Suprapubic skin (tissue), 3 donors: Measurements from ENCODE around the gene ZNF302.

Experiments used
- POLR2A ChIP-seq, 2 donors: fragments of 450-650 bp; IDR thresholded peaks; one replicate each; pipeline ENCODE4 v1.6.1; 2017; ENCODE audit warnings: antibody characterized with exemption in 2 of 2, mild to moderate bottlenecking in 2 of 2, moderate library complexity in 2 of 2
- TF ChIP-seq, protein P1 (sequence below), 2 donors: fragments of 200-600 bp in 1 of 2; fragments of 450-650 bp in 1 of 2; sonication (generic) in 1 of 2; IDR thresholded peaks; one replicate each; pipeline ENCODE4 v1.5.1; 2016 to 2019; ENCODE audit warnings: antibody characterized with exemption in 2 of 2, mild to moderate bottlenecking in 1 of 2, moderate library complexity in 1 of 2

DNA sequence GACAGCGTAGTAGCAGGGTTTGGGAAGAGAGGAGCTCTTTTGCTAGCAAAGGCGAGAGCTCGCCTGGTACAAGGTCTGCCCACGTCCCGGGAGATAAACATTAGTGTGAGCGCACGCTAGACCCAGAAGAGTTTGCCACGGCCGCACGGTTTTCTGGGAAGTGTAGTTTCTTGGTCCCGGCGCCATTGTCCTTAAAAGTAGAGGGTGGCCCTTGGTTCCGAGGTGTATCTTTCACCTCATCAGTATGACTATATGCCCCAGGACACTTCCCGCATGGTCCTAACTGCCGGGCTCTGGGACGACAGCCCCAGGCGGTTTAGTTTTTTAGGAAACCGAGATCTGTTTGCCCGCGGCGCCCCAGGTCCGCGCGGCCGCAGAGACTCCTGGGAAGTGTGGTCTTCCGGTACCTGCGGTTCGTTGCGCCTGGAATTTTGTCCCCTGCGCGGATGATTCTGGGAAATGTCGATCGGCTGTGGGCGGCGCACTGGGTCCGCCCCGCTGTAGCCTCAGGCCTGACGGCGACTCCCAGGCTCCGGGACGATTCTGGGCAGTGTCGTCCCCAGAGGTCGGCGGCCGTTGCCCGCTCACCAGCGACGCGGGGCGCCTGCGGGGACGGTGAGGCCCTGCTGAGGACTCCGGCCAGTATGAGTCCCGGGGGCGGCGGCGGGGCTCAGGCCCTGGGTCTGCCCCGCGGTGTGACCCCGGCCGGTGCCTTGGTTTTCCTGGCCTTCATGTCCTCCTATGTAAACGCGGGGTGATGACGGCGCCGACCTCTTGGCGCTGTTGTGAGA lies 56.5 kb downstream of the ZNF302 start, which contains the start of gene ZNF181:
- TF ChIP-seq, protein P1, sequence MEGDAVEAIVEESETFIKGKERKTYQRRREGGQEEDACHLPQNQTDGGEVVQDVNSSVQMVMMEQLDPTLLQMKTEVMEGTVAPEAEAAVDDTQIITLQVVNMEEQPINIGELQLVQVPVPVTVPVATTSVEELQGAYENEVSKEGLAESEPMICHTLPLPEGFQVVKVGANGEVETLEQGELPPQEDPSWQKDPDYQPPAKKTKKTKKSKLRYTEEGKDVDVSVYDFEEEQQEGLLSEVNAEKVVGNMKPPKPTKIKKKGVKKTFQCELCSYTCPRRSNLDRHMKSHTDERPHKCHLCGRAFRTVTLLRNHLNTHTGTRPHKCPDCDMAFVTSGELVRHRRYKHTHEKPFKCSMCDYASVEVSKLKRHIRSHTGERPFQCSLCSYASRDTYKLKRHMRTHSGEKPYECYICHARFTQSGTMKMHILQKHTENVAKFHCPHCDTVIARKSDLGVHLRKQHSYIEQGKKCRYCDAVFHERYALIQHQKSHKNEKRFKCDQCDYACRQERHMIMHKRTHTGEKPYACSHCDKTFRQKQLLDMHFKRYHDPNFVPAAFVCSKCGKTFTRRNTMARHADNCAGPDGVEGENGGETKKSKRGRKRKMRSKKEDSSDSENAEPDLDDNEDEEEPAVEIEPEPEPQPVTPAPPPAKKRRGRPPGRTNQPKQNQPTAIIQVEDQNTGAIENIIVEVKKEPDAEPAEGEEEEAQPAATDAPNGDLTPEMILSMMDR (IDR thresholded peaks at IDR 0.05), result no peak
- TF ChIP-seq POLR2A (IDR thresholded peaks at IDR 0.05), result peak in 1 of 2 donors; percentile 68
